ENCODE measurements around the gene IGSF5. TPM values are rescaled to one million over a fixed set of nuclear protein-coding genes. Genes with fewer than 3 reads are reported as not detected.

IGSF5 gene
- total and polyA plus RNA-seq, 3 donors from 2014 or later, result 0.39 to 1.6 (median 0.62) TPM

DNA sequence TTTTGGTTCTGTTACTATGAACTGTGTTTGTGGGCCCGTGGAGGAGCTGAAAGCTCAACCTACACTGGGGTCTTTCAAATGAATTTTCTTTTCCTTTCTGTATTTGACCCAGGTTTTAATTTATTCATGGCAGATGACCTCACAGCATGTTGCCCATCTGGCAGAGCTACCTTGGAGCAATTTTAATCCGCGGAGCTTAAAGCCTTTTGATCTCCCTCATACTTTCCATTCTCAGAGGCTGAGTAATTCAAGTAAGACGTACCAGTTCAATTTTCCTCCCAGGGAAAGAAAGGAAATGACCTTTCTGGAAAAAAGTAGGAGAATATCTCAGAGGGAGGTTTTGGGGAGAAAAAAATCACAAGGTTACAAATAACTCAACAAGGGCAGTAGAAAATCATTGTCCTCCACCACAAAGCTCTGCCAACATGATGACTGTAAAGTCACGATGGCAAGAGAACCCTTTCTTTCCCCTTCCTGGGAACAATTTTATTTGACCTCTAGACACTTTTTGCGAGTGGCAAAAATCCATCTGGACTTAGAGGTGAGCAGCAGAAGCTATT lies 100.7 kb downstream of the IGSF5 start:
- Histone ChIP-seq H3K4me1 (no peaks in the 10 kb centered on the region), H3K9me3 (no peaks in the 10 kb centered on the region), H3K36me3 (ENCODE audit: low read depth, missing control alignments) (no peaks in the 10 kb centered on the region), H3K27me3 (no peaks in the 10 kb centered on the region), H3K4me3 (no peak overlapping the region), H3K27ac (no peak overlapping the region)
- intact Hi-C loops (cut with DNase I; ENCODE audit: low total_unique reads), result no loop called here
- DNase-seq, result no peak
- WGBS, 2 donors, result 78 to 83% methylated on average over 6 of the region's 6 CpGs
- no peak for TF ChIP-seq POLR2A (IDR thresholded peaks at IDR 0.05)
- TF ChIP-seq, protein P1, sequence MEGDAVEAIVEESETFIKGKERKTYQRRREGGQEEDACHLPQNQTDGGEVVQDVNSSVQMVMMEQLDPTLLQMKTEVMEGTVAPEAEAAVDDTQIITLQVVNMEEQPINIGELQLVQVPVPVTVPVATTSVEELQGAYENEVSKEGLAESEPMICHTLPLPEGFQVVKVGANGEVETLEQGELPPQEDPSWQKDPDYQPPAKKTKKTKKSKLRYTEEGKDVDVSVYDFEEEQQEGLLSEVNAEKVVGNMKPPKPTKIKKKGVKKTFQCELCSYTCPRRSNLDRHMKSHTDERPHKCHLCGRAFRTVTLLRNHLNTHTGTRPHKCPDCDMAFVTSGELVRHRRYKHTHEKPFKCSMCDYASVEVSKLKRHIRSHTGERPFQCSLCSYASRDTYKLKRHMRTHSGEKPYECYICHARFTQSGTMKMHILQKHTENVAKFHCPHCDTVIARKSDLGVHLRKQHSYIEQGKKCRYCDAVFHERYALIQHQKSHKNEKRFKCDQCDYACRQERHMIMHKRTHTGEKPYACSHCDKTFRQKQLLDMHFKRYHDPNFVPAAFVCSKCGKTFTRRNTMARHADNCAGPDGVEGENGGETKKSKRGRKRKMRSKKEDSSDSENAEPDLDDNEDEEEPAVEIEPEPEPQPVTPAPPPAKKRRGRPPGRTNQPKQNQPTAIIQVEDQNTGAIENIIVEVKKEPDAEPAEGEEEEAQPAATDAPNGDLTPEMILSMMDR (IDR thresholded peaks at IDR 0.05), result no peak

DNA sequence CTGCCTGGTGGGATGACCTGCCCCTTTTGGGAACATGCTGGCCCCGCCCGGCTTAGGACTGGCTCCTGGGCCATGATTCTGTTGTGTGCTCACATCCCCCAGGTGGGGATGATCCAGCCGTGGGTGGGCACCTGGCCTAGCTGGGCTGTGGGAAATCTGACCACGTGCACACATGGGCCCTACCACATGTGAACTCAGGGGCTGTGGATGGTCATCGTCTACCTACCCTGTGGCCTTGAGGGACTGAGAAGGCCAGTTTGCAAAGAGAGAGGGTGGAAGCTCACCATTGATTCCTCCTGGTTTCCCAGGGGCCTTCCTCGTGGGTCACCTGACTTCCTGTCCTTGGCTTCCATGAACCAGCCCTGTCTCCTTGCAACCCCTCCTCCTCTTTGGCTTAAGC lies 102.9 kb downstream of the IGSF5 start:
- Histone ChIP-seq H3K36me3 (ENCODE audit: low read depth, missing control alignments) (no peaks in the 10 kb centered on the region), H3K9me3 (no peaks in the 10 kb centered on the region), H3K4me1 (no peaks in the 10 kb centered on the region), H3K27ac (no peak overlapping the region), H3K4me3 (no peak overlapping the region), H3K27me3 (no peaks in the 10 kb centered on the region)
- intact Hi-C loops (cut with DNase I; ENCODE audit: low total_unique reads), result no loop called here
- no peak for DNase-seq
- WGBS, 2 donors, result 91 to 96% methylated on average over 6 of the region's 6 CpGs
- TF ChIP-seq POLR2A (IDR thresholded peaks at IDR 0.05), result no peak
- TF ChIP-seq, protein P1 (IDR thresholded peaks at IDR 0.05), result no peak

DNA sequence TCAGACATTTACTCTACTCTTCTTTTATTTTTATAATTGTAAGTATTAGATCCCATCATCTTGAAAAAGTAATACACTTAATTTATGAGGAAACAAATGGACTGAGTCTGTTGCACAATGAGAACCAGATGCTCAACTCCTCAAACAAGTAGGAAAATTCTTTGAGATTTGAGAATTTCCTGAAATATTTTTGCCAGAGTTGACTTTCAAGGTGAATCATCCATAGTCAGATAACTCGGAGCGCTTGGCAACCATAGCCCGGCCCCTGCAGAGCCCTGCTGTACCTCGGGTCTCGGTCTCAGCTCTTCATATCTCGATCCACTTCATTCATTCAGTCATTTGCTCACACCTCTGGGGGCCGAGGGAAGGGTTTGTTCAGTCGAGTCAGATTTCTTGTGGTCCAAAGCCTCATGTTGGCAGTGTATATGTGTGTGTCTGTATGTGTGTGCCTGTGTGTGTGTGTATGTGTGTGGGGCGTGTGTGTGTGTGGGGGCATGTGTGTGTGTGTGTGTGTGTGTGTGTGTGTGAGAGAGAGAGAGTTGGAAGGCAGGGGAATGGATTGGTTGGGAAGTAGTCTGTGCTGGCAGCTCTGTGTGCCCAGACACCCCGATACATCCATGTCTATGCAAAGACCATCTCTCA lies 104.2 kb downstream of the IGSF5 start:
- WGBS, 2 donors, result 64 to 67% methylated on average over 10 of the region's 10 CpGs
- no peak overlapping the region for H3K27ac ChIP-seq
- no peaks in the 10 kb centered on the region for H3K27me3 ChIP-seq
- no peak overlapping the region for H3K4me3 ChIP-seq
- no peaks in the 10 kb centered on the region for H3K4me1 ChIP-seq
- no peaks in the 10 kb centered on the region for H3K9me3 ChIP-seq
- TF ChIP-seq POLR2A (IDR thresholded peaks at IDR 0.05), result no peak
- TF ChIP-seq, protein P1 (IDR thresholded peaks at IDR 0.05), result no peak
- H3K36me3 ChIP-seq (ENCODE audit: low read depth, missing control alignments), result no peaks in the 10 kb centered on the region
- DNase-seq, result no peak
- intact Hi-C loops (cut with DNase I; ENCODE audit: low total_unique reads), result no loop called here

DNA sequence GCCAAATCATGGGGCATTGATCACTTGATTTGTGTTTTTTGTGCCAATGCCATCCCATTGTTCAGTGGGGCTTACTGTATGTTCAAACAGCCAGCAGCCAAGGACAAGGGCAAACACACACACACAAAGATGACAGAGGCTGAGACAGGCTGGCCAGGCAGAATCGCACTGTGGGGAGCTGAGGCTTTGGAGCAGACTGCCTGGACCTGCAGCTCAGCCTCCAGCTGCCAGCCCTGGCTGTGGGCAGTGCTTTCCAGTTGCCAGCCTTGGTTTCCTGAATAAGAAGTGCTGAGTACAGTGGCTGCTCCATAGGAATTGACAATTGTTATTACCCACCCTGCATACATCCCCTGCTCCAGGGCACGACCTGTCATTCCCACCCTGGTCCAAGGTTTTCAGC lies 105.3 kb downstream of the IGSF5 start:
- intact Hi-C loops (cut with DNase I; ENCODE audit: low total_unique reads), result no loop called here
- no peak overlapping the region for H3K4me3 ChIP-seq
- no peaks in the 10 kb centered on the region for H3K9me3 ChIP-seq
- no peaks in the 10 kb centered on the region for H3K36me3 ChIP-seq (ENCODE audit: low read depth, missing control alignments)
- no peak for TF ChIP-seq POLR2A (IDR thresholded peaks at IDR 0.05)
- TF ChIP-seq, protein P1 (IDR thresholded peaks at IDR 0.05), result no peak
- DNase-seq, result no peak
- H3K27me3 ChIP-seq, result no peaks in the 10 kb centered on the region
- 77 to 89% methylated on average over 2 of the region's 2 CpGs for WGBS, 2 donors
- H3K4me1 ChIP-seq, result no peaks in the 10 kb centered on the region
- H3K27ac ChIP-seq, result no peak overlapping the region
